Adrenal gland (tissue), 12 donors: ENCODE measurements around the gene POLR3F. TPM values are rescaled to one million over a fixed set of nuclear protein-coding genes. Genes with fewer than 3 reads are reported as not detected.
"Not testable (repeated sequence)": the region's sequence is repeated elsewhere in the genome, so short reads cannot be mapped to it uniquely, and the experiment has no call there.

Experiments
- DNase-seq, 7 donors: peaks; one replicate each; pipeline ENCODE4 v3.0.0-alpha.2; 2019 to 2020
- H3K27ac ChIP-seq, 5 donors: fragments of 200-600 bp; sonication (generic) in 4 of 5; 1 replicate in 3 of 5; 2 replicates in 2 of 5; pipeline versions ENCODE4 v1.5.1 to v1.8.0; 2016 to 2020; ENCODE audit warnings: mild to moderate bottlenecking in 1 of 5
- H3K27me3 ChIP-seq: fragments of 200-600 bp; 2 replicates; pipeline ENCODE4 v1.8.0; 2021
- H3K36me3 ChIP-seq, 2 donors: fragments of 200-600 bp; replicated peaks in 1 of 2; 1 replicate in 1 of 2; 2 replicates in 1 of 2; pipeline versions ENCODE4 v1.5.1 to v1.8.0; 2018 to 2022
- H3K4me1 ChIP-seq, 2 donors: fragments of 200-600 bp; replicated peaks in 1 of 2; 1 replicate in 1 of 2; 2 replicates in 1 of 2; pipeline versions ENCODE4 v1.5.1 to v1.8.0; 2018 to 2021
- H3K4me3 ChIP-seq, 4 donors: fragments of 200-600 bp; sonication (generic) in 3 of 4; one replicate each; pipeline ENCODE4 v1.5.1; 2016 to 2018
- H3K9me3 ChIP-seq, 3 donors: fragments of 200-600 bp; sonication (generic) in 1 of 3; replicated peaks in 1 of 3; 1 replicate in 2 of 3; 2 replicates in 1 of 3; pipeline versions ENCODE4 v1.5.1 to v1.8.0; 2016 to 2021
- CTCF ChIP-seq, 6 experiments: fragments of 450-650 bp in 4 of 6; fragments of 200-600 bp in 2 of 6; sonication (generic) in 1 of 6; IDR thresholded peaks; 1 replicate in 5 of 6; 2 replicates in 1 of 6; pipeline versions ENCODE4 v1.5.1 to v1.8.0; 2016 to 2021; ENCODE audit warnings: antibody characterized with exemption in 6 of 6, mild to moderate bottlenecking in 2 of 6, moderate library complexity in 1 of 6
- POLR2A ChIP-seq, 2 donors: fragments of 450-650 bp; IDR thresholded peaks; one replicate each; pipeline ENCODE4 v1.6.1; 2017; ENCODE audit warnings: antibody characterized with exemption in 2 of 2, mild to moderate bottlenecking in 2 of 2, moderate library complexity in 1 of 2
- WGBS, 4 donors: extraction: QIAGEN DNeasy Blood & Tissue Kit in 2 of 4; methylation state at CpG; one replicate each; pipeline versions ENCODE4 v1.1.5 to v1.1.7; 2013 to 2017; 5-methylcytosine and 5-hydroxymethylcytosine counted together
- intact Hi-C, 2 donors: fragments of 100-400 bp; cut with DNase I; formaldehyde crosslinking; loops; one replicate each; pipeline versions ENCODE4 v1.14.1 to v1.15.0; 2022 to 2023
- polyA plus RNA-seq, 3 donors: library from polyadenylated mRNA; stranded (reverse); fragments of 200-250 nt in 2 of 3; fragments of 350-450 nt in 1 of 3; fragmentation: Illumina TruSeq in 1 of 3; extraction: RNeasy Lipid Tissue Mini Kit (QIAGEN cat#74804) in 1 of 3; gene quantifications; one replicate each; pipeline ENCODE4 v1.2.3, GENCODE V29; 2013 to 2014
- total RNA-seq, 9 donors: library from RNA; depleted of rRNA in 4 of 9; stranded (reverse); fragments of >200 nt in 4 of 9; fragments of 120-200 nt in 1 of 9; fragmentation: NEBNext Ultra II Directional in 1 of 9; extraction: Animal tissue kit (Norgen Biotek cat#: 25700) in 1 of 9; gene quantifications; one replicate each; pipeline versions ENCODE4 v1.1.0 to v1.2.4, GENCODE V29; 2013 to 2023
- donor health status: healthy with polysubstance abuse.
- donor health status: Bipolar disorder and iron deficiency.
- donor health status: DM: yes; HTN: yes; CAD: no.
- donor health status: DM: no; HTN: no; CAD: no.
- donor health status: DM: no; HTN: no; CAD: no.
- donor health status: DM: yes; HTN: yes; CAD: no.

POLR3F gene
- total and polyA plus RNA-seq, 12 donors: 4.4 to 26.3 (median 9.5) TPM

GRCh38 chr20:18496042-18496441, 28.9 kb downstream of the POLR3F start:
- intact Hi-C loops: no loop called here
- H3K9me3 ChIP-seq: no peaks in the 10 kb centered on the region
- 5 to 17% (median 15%) methylated on average over 6 to 7 of the region's 7 CpGs for WGBS, 4 donors

GRCh38 chr20:18496740-18497592, 29.8 kb downstream of the POLR3F start, which contains the start of gene RBBP9:
TSS of gene RBBP9 (minus strand) at chr20:18497225. CDS start at chr20:18497167, 58 bp downstream.
- DNase-seq: peak; percentile 85 to 91 (median 88)
- intact Hi-C loops: no loop called here

More at GRCh38 chr20:18496042-18496441, 28.9 kb downstream of the POLR3F start:
- H3K27ac ChIP-seq: peak overlapping the region in 1 of 5 donors; percentile 46
- H3K27me3 ChIP-seq: no peaks in the 10 kb centered on the region
- no peaks in the 10 kb centered on the region for H3K36me3 ChIP-seq
- TF ChIP-seq POLR2A (IDR thresholded peaks at IDR 0.05): no peak
- no peak for TF ChIP-seq CTCF (IDR thresholded peaks at IDR 0.05)
- DNase-seq: peak in 1 of 7 donors; percentile 41
- H3K4me3 ChIP-seq: peak overlapping the region in 2 of 4 donors; percentile 70 to 91
- peaks cover 9 to 10% of the 10 kb centered on the region in 2 donors for H3K4me1 ChIP-seq

GRCh38 chr20:18497603-18498002, 30.4 kb downstream of the POLR3F start:
- DNase-seq: no peak
- WGBS, 4 donors: 83 to 87% (median 85%) methylated on average over 3 of the region's 3 CpGs
- intact Hi-C loops: no loop called here
- Histone ChIP-seq H3K36me3 (no peaks in the 10 kb centered on the region), H3K27me3 (no peaks in the 10 kb centered on the region), H3K4me1 (peaks cover 9 to 10% of the 10 kb centered on the region in 2 donors), H3K9me3 (no peaks in the 10 kb centered on the region), H3K4me3 (no peak overlapping the region), H3K27ac (peak overlapping the region in 1 of 5 donors; percentile 3)
- TF ChIP-seq POLR2A (IDR thresholded peaks at IDR 0.05): no peak
- TF ChIP-seq CTCF (IDR thresholded peaks at IDR 0.05): no peak

More at GRCh38 chr20:18496740-18497592, 29.8 kb downstream of the POLR3F start, which contains the start of gene RBBP9:
- no peaks in the 10 kb centered on the region for H3K27me3 ChIP-seq
- H3K36me3 ChIP-seq: no peaks in the 10 kb centered on the region
- H3K27ac ChIP-seq: peak within 1 kb of the TSS in 3 of 5 donors; percentile 21 to 57 (median 46)
- TF ChIP-seq CTCF (IDR thresholded peaks at IDR 0.05) (no peak), POLR2A (IDR thresholded peaks at IDR 0.05) (peak in 1 of 2 donors; percentile 43)
- H3K4me3 ChIP-seq: peak within 1 kb of the TSS in 3 of 4 donors; percentile 70 to 92 (median 91)
- peaks cover 9 to 10% of the 10 kb centered on the region in 2 donors for H3K4me1 ChIP-seq
- H3K9me3 ChIP-seq: no peaks in the 10 kb centered on the region
- WGBS, 4 donors: 4 to 5% (median 4%) methylated on average over 18 to 31 of the region's 31 CpGs

- DNase-seq, H3K9me3 ChIP-seq, H3K27me3 ChIP-seq, H3K36me3 ChIP-seq, H3K27ac ChIP-seq, H3K4me3 ChIP-seq, intact Hi-C loops, H3K4me1 ChIP-seq: not testable (repeated sequence)
- 65 to 69% (median 67%) methylated on average over 1 of the region's 1 CpG for WGBS, 4 donors
These were observed 34.5 kb downstream of the POLR3F start for GRCh38 chr20:18501672-18502071.
